ENCODE measurements around the gene FAM25A. TPM values are rescaled to one million over a fixed set of nuclear protein-coding genes. Genes with fewer than 3 reads are reported as not detected.
"Not testable (repeated sequence)": the region's sequence is repeated elsewhere in the genome, so short reads cannot be mapped to it uniquely, and the experiment has no call there.

Gene FAM25A
- total RNA-seq: not detected

DNA sequence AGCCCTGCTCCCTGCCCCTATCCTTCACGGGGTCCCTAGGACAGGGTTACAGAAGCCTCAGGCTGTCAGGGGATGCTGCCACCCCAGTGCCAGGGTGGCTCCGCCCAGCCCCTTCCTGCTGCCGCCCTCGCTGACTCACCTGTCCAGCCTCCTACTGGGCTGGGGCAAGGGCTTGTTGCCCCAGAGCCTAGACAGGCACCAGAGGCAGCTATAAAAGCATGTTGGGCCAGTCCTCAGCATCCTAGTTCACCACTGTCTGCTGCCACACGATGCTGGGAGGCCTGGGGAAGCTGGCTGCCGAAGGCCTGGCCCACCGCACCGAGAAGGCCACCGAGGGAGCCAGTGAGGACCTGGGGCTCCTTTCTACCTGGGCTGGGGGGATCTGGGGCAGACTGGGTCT, at the start of gene FAM25A:
Gene FAM25A, plus strand, starts transcription at position 239 of the 400 bp plus-strand sequence. Its CDS starts 31 bp downstream, at position 270.
- not testable (repeated sequence) for H3K27me3 Mint-ChIP-seq, H3K9me3 Mint-ChIP-seq, H3K4me3 Mint-ChIP-seq

DNA sequence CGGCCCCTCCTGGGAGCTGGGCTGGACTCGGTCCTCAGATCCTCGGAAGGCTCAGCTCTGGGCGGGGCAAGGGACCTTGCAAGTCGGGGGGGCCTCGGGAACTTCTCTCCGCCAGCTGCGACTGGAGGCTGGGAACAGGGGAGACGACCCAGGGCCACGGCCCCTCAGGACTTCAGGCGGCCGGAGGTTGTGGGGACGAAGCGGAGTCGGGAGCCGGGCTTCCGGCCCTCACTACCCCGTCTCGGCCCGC, 49.2 kb upstream of the FAM25A start:
- Mint-ChIP-seq H3K4me1 (peaks cover 23% of the 10 kb centered on the region), H3K27me3 (peaks cover 20% of the 10 kb centered on the region), H3K27ac (peak overlapping the region; percentile 51), H3K9me3 (no peaks in the 10 kb centered on the region), H3K36me3 (no peaks in the 10 kb centered on the region), H3K4me3 (peak overlapping the region; percentile 74)
- POLR2A ChIA-PET: no interaction called here
- ATAC-seq (ENCODE audit: low read depth): no peak
- no peak for DNase-seq

More for the DNA sequence above, at the start of gene FAM25A:
- POLR2A ChIA-PET; DNase-seq; ATAC-seq (ENCODE audit: low read depth); H3K4me1 Mint-ChIP-seq; H3K36me3 Mint-ChIP-seq; H3K27ac Mint-ChIP-seq: not testable (repeated sequence)

DNA sequence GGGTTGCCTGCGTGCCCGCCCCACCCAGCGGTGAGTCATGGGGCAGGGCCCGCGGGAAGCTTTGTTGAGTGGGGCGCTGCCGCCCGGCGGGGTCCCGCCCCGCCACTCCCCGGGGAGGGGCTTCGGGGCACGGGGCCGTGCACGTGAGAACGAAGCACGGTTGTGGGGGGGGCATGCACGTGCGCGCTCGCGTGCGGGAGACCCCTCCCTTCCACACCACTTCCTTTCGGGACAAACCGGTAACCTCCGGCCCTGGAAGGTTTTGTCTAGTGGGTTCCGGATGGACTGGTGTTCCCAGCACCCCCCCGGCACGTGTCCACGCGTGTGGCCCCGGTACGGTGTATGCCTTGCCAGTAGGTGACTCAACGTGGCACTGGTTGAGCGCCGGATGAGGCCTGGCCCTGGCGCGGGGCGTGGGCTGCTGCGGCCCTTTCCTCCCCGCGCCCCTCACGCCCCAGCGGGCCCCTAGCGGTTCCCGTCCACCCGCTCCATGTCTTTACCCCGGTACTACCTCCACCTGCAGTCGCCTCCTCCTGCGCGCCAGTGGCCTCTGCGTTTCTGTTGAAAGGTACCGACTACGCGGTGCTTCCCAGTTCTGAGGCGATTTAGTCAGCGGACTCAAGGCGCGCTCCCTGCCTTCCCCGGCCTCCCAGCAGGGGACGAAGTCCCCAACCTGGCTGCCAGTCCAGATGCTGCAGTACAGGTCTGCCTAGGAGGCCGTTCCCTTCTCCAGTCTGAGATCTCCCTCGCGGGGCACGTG, 48.7 kb upstream of the FAM25A start:
- peaks cover 18% of the 10 kb centered on the region for H3K4me1 Mint-ChIP-seq

DNA sequence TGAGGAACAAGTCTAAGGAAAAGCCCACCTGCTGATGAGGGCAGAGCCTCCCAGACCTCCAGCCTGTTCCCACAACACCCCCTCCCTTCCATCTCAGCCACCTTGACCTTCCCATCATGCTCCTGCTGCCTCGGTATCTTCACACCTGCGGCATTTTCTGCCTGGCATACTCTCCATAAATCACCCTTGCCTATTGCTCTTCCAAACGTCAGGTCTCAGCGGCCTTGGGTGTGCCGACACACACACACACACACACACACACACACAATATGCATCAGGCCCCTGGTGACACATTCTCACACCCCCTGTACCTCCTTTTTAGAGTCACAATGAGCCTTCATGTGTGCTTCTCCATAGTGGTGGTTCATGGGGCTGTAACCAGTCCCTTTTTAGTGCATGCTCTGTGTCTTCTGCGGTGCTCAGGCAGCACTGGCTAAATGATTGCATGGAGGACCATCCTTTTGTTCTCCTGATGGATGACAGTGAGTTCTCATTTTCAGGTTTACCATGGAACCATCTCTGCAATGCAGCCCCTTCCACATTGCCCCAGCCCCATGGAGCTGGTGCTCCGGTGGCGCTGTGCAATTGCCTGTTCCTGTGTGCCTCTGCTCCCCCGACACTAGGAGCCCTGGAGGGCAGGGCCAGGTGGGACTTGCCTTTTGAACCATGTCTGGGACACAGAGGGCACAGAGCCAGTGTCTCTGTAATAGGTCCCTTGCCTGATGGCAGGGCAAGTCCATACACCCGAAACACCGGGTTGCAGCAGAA, 47.3 kb upstream of the FAM25A start:
- POLR2A ChIA-PET: no interaction called here
- Mint-ChIP-seq H3K27me3 (peaks cover 22% of the 10 kb centered on the region), H3K36me3 (no peaks in the 10 kb centered on the region), H3K9me3 (no peaks in the 10 kb centered on the region), H3K4me1 (peaks cover 8% of the 10 kb centered on the region), H3K27ac (peak overlapping the region; percentile 1), H3K4me3 (peak overlapping the region; percentile 6)
- ATAC-seq (ENCODE audit: low read depth) (no peak), DNase-seq (no peak)

More for the DNA sequence above, 48.7 kb upstream of the FAM25A start:
- POLR2A ChIA-PET: no interaction called here
- H3K27ac Mint-ChIP-seq: peak overlapping the region; percentile 51
- H3K27me3 Mint-ChIP-seq: peaks cover 20% of the 10 kb centered on the region
- H3K36me3 Mint-ChIP-seq: no peaks in the 10 kb centered on the region
- peak; percentile 89 for DNase-seq
- no peaks in the 10 kb centered on the region for H3K9me3 Mint-ChIP-seq
- peak overlapping the region; percentile 74 for H3K4me3 Mint-ChIP-seq
- peak; percentile 89 for ATAC-seq (ENCODE audit: low read depth)

DNA sequence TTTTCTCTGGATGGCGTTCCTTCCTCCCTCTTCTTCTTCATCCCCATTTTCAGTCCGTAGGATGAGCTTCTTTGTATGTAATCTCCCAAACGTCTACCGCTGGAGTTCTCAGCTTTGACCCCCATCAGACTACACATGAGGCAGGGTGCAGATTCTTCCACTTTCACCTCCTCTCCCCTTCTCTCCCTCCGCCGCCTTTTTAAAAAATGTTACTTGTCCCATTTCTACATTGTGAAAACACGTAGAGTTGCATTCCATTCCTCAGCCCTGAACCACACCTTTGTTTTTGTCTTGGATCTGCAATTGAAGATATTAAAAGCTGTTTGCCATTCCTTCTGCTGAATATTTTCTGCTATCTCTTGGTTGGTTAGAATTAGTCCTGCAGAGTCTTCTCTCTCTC, 45.6 kb upstream of the FAM25A start:
- H3K36me3 Mint-ChIP-seq: no peaks in the 10 kb centered on the region
- POLR2A ChIA-PET: no interaction called here
- H3K4me3 Mint-ChIP-seq: no peak overlapping the region
- DNase-seq (no peak), ATAC-seq (ENCODE audit: low read depth) (no peak)
- no peaks in the 10 kb centered on the region for H3K9me3 Mint-ChIP-seq
- H3K27ac Mint-ChIP-seq: no peak overlapping the region
- H3K4me1 Mint-ChIP-seq: peaks cover 8% of the 10 kb centered on the region
- peaks cover 22% of the 10 kb centered on the region for H3K27me3 Mint-ChIP-seq

DNA sequence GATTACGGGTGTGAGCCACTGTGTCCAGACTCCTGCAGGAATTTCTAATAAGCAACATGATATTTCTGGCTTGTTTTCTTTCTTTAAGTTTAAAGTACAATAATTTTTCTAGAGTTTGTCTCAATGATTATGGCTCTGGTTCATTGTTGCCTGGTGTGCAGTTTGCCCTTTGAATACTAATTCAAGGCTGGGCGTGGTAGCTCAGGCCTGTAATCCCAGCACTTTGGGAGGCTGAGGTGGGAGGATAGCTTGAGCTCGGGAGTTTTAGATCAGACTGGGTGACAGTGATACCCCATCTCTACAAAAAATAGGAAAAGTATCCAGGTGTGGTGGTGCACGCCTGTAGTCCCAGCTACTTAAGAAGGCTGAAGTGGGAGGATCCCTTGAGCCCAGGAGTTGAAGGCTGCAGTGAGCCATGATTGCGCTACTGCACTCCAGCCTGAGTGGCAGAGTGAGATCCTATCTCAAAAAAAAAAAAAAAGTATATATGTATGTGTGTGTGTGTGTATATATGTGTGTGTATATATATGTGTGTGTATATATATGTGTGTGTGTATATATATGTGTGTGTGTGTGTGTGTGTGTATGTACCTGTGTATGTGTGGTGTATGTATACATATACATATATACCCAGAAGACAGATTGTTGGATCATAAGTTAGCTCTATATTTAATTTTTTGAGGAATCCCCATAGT, 43.6 kb upstream of the FAM25A start:
- ATAC-seq (ENCODE audit: low read depth) (no peak), DNase-seq (no peak)
- Mint-ChIP-seq H3K9me3 (no peaks in the 10 kb centered on the region), H3K4me3 (no peak overlapping the region), H3K36me3 (no peaks in the 10 kb centered on the region), H3K27ac (no peak overlapping the region), H3K27me3 (peaks cover 23% of the 10 kb centered on the region), H3K4me1 (peaks cover 3% of the 10 kb centered on the region)
- POLR2A ChIA-PET: no interaction called here

DNA sequence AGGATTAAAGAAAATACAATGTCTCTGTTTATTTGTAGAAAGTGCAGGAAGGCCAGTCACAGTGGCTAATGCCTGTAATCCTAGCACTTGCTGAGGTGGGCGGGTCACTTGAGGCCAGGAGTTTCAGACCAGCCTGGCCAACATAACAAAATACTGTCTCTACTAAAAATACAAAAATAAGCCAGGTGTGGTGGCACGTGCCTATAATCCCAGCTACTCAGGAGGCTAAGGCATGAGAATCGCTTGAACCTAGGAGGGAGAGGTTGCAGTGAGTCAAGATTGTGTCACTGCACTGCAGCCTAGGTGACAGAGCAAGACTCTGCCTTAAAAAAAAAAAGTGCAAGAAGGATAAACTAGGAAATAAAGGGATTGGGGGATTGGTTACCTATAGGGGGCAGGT, 41.6 kb upstream of the FAM25A start:
- not testable (repeated sequence) for H3K4me1 Mint-ChIP-seq, H3K4me3 Mint-ChIP-seq, DNase-seq

DNA sequence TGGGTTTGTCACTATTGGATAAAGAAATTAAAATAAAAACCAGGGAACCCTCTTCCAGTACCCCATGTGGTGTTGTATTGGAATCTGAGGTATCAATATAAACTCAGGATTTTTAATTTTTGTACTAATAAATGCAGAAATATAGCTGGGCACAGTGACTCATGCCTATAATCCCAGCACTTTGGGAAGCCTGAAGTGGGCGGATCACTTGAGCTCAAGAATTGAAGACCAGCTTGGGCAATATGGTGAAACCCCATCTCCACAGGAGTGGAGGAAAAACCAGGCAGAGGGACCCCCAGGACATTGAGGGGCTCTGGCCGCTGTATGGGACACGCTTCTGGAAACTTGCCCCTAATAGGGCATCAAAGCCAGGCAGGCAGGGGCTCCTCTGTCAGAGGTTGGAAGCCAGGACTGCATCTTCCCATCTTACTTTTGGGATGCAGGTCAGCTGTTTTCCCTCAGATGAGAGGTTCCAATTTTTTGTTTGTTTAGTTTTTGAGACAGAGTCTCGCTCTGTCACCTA, 40.7 kb upstream of the FAM25A start:
- Mint-ChIP-seq H3K36me3 (no peaks in the 10 kb centered on the region), H3K9me3 (no peaks in the 10 kb centered on the region), H3K27me3 (peaks cover 21% of the 10 kb centered on the region), H3K4me1 (no peaks in the 10 kb centered on the region), H3K4me3 (no peak overlapping the region), H3K27ac (no peak overlapping the region)
- ATAC-seq (ENCODE audit: low read depth) (no peak), DNase-seq (no peak)
- POLR2A ChIA-PET: no interaction called here

More for the DNA sequence above, 41.6 kb upstream of the FAM25A start:
- H3K27ac Mint-ChIP-seq; H3K9me3 Mint-ChIP-seq; H3K36me3 Mint-ChIP-seq; POLR2A ChIA-PET; ATAC-seq (ENCODE audit: low read depth): not testable (repeated sequence)
- peaks cover 22% of the 10 kb centered on the region for H3K27me3 Mint-ChIP-seq

DNA sequence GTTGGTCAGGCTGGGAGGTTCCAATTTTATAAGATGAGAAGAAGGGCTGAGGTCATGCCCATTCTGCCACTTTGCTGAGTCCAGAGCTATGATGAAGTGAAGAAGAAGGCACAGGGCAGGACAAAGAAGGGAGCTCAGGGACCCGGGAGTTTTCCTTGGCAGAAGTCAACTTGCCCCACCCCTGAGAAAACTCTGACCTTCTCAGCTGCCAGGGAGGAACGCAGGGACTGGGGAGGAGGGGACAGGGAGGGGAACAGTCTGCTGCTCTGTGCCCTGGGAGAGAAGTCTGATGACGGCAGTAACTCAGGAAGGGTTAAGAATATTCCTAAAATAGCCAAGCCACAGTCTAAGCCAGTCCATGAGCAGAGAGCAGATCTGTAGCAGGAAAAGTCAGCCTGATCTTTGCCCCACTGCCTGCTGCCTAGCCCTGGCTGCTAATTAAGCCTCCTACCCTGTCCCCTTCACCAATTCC, 40.1 kb upstream of the FAM25A start:
- H3K36me3 Mint-ChIP-seq: no peaks in the 10 kb centered on the region
- H3K27me3 Mint-ChIP-seq: peaks cover 21% of the 10 kb centered on the region
- ATAC-seq (ENCODE audit: low read depth): no peak

DNA sequence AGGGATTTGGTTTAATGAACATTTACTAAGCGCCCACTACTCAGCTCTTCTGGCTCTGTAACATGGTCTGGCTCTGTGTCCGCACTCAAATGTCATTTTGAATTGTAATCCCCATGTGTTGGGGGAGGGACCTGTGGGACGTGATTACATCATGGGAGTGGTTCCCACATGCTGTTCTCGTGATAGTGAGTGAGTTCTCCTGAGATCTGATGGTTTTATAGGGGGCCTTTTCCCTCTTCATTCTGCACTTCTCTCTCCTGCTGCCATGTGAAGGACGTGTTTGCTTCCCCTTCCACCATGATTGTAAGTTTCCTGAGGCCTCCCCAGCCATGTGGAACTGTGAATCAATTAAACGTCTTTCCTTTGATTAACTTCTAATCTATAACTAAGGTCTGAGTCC, 39.1 kb upstream of the FAM25A start:
- H3K4me1 Mint-ChIP-seq; DNase-seq; POLR2A ChIA-PET; ATAC-seq (ENCODE audit: low read depth); H3K4me3 Mint-ChIP-seq; H3K27ac Mint-ChIP-seq; H3K36me3 Mint-ChIP-seq; H3K9me3 Mint-ChIP-seq: not testable (repeated sequence)
- H3K27me3 Mint-ChIP-seq: peaks cover 21% of the 10 kb centered on the region

More for the DNA sequence above, 40.1 kb upstream of the FAM25A start:
- DNase-seq: no peak
- POLR2A ChIA-PET: no interaction called here
- no peaks in the 10 kb centered on the region for H3K9me3 Mint-ChIP-seq
- no peaks in the 10 kb centered on the region for H3K4me1 Mint-ChIP-seq
- no peak overlapping the region for H3K4me3 Mint-ChIP-seq
- H3K27ac Mint-ChIP-seq: no peak overlapping the region

DNA sequence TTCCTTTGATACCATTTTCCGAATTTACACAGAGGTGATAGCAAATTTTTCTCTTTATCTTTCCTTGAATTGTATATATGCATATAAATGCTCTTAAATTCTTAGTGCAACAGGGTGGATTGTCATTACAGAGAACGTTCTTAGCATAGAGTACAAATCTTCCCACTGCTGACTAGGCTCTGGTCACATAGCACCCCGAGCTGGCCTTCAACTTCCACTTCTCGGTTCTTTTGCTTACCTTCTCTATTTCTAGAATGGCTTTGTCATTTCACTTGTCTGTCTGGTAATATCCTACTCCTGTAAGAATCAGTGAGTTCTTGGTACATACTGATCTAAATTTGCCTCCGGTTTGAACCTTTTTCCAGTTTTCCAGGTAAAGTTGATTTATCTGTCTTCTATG, 38.4 kb upstream of the FAM25A start:
- H3K27me3 Mint-ChIP-seq: peaks cover 21% of the 10 kb centered on the region
- no peak overlapping the region for H3K4me3 Mint-ChIP-seq
- no peaks in the 10 kb centered on the region for H3K36me3 Mint-ChIP-seq

DNA sequence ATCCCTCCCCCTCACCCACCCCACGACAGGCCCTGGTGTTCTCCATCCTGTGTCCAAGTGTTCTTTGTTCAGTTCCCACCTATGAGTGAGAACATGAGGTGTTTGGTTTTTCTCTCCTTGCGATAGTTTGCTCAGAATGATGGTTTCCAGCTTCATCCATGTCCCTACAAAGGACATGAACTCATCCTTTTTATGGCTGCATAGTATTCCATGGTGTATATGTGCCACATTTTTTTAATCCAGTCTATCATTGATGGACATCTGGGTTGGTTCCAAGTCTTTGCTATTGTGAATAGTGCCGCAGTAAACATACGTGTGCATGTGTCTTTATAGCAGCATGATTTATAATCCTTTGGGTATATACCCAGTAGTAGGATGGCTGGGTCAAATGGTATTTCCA, 35.6 kb upstream of the FAM25A start:
- not testable (repeated sequence) for H3K4me1 Mint-ChIP-seq
- H3K27me3 Mint-ChIP-seq: peaks cover 26% of the 10 kb centered on the region

More for the DNA sequence above, 38.4 kb upstream of the FAM25A start:
- H3K9me3 Mint-ChIP-seq: no peaks in the 10 kb centered on the region
- no peaks in the 10 kb centered on the region for H3K4me1 Mint-ChIP-seq
- DNase-seq: no peak
- no peak for ATAC-seq (ENCODE audit: low read depth)
- POLR2A ChIA-PET: no interaction called here
- no peak overlapping the region for H3K27ac Mint-ChIP-seq

DNA sequence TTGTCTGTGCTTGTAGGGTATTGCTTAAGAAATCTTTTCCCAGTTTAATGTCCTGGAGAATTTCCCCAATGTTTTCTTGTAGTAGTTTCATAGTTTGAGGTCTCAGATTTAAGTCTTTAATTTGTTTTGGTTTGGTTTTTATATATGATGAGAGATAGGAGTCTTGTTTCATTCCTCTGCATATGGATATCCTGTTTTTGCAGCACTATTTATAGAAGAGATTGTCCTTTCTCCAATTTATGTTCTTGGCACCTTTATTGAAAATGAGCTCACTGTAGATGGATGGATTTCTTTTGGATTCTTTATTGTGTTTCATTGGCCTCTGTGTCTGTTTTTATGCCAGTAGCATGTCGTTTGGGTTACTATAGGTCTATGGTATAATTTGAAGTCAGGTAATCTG, 31.6 kb upstream of the FAM25A start:
- Mint-ChIP-seq H3K27me3 (peaks cover 20% of the 10 kb centered on the region), H3K9me3 (no peaks in the 10 kb centered on the region), H3K4me3 (no peak overlapping the region), H3K36me3 (no peaks in the 10 kb centered on the region), H3K4me1 (no peaks in the 10 kb centered on the region), H3K27ac (no peak overlapping the region)
- ATAC-seq (ENCODE audit: low read depth): no peak
- POLR2A ChIA-PET: no interaction called here
- no peak for DNase-seq

More for the DNA sequence above, 35.6 kb upstream of the FAM25A start:
- H3K36me3 Mint-ChIP-seq; ATAC-seq (ENCODE audit: low read depth); H3K27ac Mint-ChIP-seq; DNase-seq; H3K9me3 Mint-ChIP-seq; POLR2A ChIA-PET; H3K4me3 Mint-ChIP-seq: not testable (repeated sequence)
